Hematopoietic multipotent progenitor cell treated with erythropoietin and hydrocortisone succinate and interleukin-3 and kit ligand, for 15 days (in vitro differentiated cells): ENCODE measurements around the gene KLK13.

ENCODE experiments used
- DNase-seq: peaks from one replicate; pipeline ENCODE4 v3.0.0-alpha.2; 2015; ENCODE audit warnings: low spot score

Gene KLK13

DNA sequence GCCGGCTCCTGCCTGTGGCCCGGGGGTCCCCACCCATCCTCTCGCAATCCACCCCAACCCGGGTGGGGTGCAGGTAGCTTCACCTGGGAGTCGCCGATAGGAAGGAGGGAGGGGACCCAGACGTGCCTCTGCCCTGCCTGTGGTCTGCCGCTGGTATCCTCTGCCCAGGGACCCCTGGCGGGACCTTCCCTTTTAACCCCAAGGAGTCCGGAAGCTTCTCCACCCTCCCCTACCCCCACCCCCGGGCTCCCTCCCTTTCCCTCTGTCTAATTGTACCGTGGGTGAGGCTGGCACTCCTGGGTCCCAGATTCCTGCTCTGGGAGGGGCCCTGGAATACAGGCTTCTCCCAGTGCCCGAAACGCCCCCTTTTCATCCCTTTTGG lies 45.4 kb downstream of the KLK13 start, which contains the start of gene KLK10:
Gene KLK10, minus strand, starts transcription at position 166 of the 382 bp plus-strand sequence. CDS start 579 bp downstream, outside the sequence.
- DNase-seq: no peak

DNA sequence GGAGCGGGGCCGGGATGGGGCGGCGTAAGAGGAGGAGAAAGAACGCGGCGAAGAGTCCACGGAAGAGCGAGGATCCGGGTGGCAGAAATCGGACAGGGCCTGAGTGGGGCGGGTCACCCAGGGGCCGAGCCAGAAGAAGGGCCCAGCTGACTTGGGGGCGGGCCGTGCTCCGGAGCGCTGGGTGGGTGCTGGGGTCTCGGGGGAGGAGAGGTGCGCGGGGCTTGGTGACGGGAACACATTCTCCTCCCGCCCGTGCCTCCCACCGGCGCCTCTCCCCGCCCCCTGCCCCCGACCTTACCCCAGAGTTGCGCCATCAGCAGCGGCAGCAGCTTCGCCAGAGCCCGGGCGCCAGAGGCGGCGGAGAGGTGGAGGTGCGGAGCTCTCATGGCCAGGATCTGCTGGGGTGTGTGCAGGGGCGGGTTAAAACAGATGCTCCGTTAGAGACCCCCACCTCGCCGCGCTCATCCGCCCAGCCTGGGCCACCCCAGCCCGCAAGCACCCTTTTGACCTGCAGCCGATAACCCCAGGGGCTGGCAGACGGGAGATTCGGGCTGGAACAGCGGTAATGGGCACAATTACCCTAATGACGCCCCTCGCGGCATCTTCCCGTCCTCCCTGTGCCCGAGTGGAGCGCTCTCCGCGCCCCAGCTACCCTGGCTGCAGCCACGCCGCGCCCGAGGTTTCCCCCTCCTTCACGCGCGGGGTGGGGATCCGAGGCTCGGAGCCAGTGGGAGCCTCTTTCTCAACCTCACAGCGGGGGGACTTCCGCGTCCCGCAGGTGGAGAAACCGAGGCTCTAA lies 45.9 kb downstream of the KLK13 start:
- DNase-seq: no peak

DNA sequence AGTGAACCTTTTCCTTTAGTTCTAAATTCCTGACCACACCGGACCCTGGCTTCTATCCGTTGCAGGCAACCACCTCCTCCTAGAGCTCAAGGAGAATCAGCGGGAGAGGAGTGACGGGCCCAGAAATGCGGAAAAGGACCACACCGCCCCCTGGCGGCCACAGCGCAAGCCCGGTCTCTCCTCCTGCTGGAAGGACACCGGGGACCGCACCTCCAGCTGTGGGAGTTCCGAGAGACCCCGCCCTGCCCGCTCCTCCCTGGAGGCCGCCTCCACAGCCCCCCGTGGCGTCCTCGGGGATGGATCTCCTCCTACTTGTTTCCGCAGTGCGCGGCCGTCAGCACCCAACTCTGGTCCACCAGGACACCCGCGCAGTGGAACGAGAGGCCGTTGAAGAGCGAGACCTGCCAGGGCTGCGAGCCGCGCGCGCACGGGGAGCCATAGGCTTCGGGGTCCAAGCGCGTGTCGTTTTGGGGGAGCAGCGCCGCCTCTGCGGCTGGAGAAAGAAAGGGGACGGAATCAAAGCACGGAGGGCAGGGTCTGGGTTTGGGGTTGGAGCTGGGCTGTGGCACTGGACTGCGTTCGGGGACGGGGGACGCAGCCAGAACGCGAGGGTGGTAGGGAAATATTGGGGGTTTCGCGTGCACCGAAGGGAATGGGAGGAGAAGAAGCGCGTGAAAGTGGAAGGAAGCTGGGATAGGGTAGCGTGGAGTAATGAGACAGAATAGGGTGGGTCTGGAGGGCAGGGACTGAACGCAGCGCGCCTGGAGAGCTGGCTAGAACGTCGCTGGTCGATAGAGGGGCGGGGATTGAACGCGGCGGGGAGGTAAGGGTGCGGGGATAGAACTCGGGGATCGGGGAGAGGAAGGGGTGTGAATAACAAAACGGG lies 47.9 kb downstream of the KLK13 start:
- DNase-seq: peak; percentile 60

DNA sequence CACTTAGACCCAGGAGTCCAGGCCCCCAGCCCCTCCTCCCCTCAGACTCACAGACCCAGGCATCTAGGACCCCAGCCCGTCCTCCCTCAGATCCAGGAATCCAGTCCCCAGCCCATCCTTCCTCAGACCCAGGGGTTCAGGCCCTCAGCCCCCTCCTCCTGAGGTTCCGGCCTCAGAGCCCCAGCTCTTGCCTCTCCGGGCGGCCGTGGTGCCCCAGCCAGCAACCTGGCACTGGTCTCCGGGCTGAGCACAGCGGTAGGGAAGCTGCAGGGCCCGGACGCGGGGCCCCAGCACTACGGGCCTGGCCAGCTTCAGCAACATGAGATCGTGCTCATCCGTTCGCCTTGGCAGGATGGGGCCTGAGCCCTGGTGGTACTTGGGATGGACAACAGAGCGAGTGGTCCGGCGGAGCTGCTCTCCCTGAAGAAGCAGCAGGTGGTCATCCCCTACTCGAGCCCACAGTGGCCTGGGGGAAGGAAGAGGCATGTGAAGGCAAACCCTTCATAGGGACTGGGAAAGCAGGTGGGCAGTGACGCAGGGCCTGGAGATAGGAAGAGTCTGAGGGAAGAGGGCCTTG lies 49.1 kb downstream of the KLK13 start:
- no peak for DNase-seq

DNA sequence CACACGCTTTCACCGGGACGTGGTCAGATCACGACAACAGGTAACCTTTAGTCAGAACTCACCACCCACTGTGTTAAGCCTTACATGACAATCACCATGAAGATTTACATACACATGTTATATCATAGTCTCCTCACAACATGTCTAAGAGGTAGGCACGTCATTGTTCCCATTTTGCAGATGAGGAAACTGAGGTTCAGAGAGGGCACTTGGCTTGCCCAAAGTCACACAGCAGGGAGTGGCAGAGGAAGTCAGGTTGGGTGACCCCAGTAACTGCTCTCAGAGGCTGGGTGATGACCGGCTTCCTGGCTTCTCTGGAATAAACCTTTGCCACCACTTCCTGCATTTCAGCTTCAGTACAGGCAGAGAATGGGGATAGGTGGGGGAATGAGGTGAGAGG lies 50.6 kb downstream of the KLK13 start:
- DNase-seq: no peak

DNA sequence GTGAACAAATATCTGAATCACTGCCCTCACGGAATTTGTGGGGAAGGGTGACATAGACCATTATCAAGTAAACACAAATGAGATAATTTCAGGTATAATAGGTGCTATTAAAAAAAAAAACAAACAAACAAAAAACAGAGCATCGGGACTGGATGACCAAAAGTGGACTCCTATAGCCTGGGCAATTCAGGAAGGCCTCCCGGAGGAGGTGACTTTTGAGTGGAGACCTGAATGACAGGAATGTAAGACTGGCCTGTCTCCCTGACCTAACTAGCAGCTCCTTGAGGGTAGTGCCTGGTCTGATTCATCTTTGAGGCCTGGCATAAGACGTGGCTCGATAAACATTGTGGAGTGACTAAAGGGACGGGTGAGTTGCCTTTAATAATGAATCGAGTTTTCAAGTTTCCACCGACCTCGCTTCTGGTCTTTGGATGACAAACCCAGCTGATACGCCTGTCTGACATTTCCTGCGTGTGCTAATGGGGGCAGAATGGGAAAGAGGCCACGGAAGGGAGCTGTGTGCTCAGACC lies 52.2 kb downstream of the KLK13 start:
- DNase-seq: no peak

DNA sequence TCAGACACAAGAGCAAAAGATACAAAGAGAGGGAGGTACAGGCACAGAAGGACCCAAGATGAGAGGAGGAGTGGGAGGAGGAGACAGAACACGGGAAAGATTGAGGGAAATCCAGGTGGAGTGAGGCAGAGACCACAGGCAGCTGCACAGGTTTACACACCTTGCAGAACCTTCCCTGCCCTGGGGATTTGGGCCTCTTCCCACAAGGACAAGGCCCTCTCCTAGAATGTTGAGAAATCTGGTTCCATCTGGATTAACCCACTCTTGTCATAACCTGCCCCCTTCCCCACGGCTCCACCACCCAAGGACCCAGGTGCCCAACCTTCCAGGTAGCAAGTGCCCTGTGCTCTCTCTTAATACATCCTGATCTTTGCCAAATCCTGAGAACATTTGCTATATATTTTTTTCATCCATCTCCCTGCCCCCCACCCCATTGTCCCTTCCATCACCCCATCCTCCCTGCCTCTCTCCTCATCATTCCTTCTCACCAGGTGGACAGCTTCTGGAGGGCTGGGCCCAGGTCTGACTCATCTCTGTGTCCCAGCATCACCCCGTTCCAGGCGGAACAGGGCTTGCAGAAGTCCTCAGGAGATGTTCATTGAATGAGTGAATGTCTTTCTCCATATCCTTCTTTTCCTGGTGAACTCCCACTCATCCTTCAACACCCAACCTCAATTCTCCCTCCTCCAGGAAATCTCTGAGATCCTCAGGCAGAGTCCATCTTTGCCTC lies 54.7 kb downstream of the KLK13 start:
- DNase-seq: no peak

DNA sequence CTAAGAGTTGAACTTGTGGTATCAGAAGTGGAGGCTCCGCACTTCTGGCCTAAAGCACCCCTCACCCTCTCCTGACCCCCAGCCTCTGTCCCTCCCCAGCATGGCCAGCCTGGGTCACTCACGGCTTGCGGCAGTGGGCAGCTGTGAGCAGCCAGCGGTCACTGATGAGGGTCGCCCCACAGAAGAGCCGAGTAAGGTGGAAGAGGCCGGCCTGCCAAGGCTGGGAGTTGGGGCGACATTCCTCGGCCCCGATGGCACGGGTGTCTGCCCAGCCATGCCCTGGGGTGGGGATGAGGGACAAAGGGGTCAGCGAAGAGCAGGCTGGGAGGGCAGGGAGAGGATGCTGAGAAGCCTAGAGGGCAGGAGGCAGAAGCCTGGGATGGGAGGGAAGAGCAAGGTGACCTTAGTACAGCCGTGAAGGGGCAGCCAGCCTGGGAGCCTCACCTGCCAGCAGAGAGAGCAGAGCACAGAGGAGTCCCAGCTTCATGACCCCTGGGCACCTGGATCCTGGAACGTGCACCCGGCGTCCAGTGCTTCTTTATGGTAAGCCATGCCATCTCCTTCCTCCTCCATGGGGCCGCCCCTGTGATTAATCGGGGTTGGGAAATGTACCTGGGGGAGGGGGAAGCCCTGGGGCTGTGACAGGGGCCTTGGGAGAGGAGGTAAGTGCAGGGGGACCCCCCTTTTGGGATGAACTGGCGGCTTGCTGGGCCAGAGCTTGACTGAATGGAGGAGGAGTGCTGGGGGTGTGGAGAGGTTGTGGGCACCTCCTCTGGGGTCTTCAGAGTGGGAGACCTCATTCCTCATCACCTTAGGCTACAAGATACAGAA lies 55.6 kb downstream of the KLK13 start:
- DNase-seq: no peak

DNA sequence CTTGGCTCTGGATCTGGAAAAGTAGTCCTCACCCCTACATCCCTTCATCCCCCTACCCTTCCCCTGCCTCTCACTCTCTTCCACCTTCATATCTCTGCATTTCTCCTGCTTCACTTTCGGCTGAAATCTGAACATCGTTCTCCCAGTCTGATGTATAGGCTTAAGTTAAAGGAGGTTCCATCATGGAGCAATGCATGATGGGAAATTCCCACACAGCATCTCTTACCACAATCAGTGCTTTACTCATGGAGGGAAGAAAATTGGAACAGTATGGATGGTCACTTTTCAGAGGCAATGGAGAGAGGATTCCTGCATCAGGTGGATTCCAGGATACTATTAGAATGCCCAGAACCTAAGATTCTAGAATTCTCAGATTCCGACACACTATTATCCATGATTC lies 57.4 kb downstream of the KLK13 start:
- no peak for DNase-seq

DNA sequence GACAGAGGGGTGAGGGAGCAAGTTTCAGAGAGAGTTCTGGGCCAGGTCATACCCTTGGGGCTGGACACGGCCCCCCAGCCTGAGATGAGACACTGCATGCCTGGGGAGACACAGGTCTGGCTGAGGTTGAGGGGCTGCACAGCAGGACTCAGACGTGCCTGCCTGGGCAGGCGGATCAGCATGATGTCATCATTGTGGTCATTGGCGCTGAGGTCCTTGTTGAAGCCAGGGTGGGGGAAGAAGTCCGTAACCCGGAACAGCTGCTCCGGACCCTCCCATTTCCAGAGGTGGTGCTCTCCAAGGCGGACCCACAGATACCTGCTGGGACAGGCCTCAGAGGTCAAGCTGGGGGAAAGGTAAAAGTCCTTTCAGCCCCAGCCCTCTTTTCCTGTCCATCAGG lies 58.5 kb downstream of the KLK13 start:
- no peak for DNase-seq
